NB4 (cell line): ENCODE measurements around the gene UTP25.

Source experiments
- DNase-seq: peaks from one replicate; pipeline ENCODE4 v3.0.0; 2010; ENCODE audit warnings: low read depth
- H3K4me3 ChIP-seq: one replicate; pipeline ENCODE4 v1.5.1; 2011; ENCODE audit warnings: mild to moderate bottlenecking, low read depth, low read length, moderate library complexity
- MYC ChIP-seq: IDR thresholded peaks from 2 replicates; pipeline ENCODE4 v1.6.1; 2011; ENCODE audit warnings: low read depth, low read length
- POLR2A ChIP-seq: IDR thresholded peaks from 2 replicates; pipeline ENCODE4 v1.6.1; 2011; ENCODE audit warnings: mild to moderate bottlenecking; ENCODE audit not compliant: insufficient read length; ENCODE audit errors: extremely low read depth
- TF ChIP-seq, protein P1 (sequence below): IDR thresholded peaks from one replicate; pipeline ENCODE4 v1.5.1; 2012; ENCODE audit warnings: low read depth, low read length
- TF ChIP-seq, protein P2 (sequence below): IDR thresholded peaks from 2 replicates; pipeline ENCODE4 v1.6.1; 2011; ENCODE audit warnings: low read depth, low read length

The UTP25 gene

DNA sequence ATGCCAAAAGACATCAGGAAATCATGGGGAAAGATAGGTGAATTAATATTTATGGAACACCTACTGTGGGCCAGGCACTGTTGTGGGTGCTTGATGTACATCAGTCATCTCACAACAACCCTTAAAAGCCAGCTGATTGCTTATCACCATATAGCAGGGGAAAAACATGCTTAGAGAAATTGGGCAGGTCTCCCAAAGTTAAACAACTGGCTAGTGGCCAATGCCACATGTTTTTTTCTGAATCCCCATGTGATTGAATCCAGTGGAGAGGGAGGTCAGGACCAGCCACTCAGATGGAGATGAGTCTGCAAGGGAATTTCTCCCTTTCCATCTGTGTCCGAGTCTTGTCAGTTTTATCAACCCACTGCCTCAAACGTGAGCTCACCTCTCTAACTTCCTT, 33.5 kb downstream of the UTP25 start:
- TF ChIP-seq, protein P1, sequence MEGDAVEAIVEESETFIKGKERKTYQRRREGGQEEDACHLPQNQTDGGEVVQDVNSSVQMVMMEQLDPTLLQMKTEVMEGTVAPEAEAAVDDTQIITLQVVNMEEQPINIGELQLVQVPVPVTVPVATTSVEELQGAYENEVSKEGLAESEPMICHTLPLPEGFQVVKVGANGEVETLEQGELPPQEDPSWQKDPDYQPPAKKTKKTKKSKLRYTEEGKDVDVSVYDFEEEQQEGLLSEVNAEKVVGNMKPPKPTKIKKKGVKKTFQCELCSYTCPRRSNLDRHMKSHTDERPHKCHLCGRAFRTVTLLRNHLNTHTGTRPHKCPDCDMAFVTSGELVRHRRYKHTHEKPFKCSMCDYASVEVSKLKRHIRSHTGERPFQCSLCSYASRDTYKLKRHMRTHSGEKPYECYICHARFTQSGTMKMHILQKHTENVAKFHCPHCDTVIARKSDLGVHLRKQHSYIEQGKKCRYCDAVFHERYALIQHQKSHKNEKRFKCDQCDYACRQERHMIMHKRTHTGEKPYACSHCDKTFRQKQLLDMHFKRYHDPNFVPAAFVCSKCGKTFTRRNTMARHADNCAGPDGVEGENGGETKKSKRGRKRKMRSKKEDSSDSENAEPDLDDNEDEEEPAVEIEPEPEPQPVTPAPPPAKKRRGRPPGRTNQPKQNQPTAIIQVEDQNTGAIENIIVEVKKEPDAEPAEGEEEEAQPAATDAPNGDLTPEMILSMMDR, result no peak
- no peak for TF ChIP-seq POLR2A
- TF ChIP-seq MYC, result no peak
- TF ChIP-seq, protein P2, sequence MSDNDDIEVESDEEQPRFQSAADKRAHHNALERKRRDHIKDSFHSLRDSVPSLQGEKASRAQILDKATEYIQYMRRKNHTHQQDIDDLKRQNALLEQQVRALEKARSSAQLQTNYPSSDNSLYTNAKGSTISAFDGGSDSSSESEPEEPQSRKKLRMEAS, result no peak
- H3K4me3 ChIP-seq, result no peak overlapping the region
- DNase-seq, result no peak

DNA sequence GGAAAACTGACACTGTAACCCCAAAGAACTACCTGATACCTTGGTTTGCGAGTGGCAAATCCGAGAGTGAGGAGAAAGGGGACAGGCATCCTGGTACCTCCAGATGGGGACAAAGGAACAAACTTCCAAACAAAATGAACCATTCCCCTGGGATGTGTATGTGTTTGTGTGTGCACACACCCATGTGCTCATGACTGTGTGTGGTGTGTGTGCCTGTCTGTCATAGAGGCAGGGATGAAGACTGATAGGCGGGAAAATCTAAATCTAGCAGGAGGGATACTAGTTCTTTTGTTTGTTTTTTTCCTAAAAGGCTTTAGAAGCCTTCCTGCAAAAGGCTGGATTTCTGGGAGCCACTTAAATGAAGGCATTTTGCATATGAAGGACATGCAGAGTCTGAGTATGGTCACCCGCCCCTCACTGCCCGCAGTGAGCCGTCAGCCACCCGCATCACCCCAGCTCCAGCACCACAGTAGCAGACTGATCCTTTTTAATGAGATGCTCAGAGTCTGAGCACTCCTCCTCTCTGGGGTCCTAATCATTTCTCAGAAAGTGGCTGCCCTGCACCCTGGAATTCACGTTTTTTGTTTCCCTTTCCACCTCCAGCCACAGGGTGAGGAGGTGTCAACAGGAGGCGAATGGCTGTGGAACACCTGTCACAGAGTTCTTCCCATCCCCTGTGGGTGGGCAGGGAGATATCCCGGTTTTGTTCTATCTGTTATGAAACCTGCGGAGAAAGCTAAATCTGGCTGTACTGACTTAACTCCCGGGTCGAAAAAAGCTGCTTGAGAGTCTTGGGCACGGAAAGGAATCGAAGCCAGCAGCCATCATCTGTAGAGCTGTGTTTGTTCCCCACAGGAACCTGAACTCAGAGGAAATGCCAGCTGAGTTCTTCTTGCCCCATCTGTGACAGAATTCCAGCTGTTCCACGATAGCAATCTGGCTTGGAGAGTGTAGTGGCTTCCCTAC, 34.9 kb downstream of the UTP25 start:
- TF ChIP-seq, protein P2, result no peak
- TF ChIP-seq POLR2A (no peak), MYC (no peak)
- TF ChIP-seq, protein P1, result no peak
- DNase-seq, result no peak
- H3K4me3 ChIP-seq, result no peak overlapping the region

DNA sequence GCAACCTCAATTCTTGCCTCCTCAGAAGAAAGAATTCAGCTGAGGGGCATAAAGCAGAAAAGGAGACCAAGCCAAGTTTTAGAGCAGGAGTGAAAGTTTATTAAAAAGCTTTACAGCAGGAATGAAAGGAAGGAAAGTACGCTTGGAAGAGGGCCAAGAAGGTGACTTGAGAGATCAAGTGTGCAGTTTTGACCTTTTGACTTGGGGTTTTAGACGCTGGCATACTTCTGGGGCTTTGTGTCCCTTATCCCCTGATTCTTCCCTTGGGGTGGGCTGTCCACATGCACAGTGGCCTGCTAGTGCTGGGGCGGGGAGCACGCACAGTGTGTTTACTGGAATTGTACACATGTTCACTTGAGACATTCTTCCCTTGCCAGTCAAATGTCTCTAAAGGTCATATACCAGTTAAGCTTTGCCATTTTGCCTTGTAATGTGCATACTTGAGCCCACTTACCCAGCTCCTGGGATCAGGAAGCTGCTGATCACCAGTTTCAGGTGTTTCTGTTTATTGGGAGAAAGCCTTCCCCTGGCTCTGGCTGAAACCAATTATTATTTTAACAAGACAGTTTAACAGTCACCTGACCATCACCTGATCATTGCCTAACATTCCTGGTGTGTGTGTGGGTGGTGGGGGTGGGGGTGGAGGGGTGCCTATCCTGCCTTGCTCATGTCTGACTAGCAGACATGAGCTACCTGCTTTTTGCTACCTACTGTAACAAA, 36.2 kb downstream of the UTP25 start:
- no peak for TF ChIP-seq MYC
- TF ChIP-seq, protein P1, result no peak
- TF ChIP-seq, protein P2, result no peak
- TF ChIP-seq POLR2A, result no peak
- DNase-seq, result no peak
- no peak overlapping the region for H3K4me3 ChIP-seq

DNA sequence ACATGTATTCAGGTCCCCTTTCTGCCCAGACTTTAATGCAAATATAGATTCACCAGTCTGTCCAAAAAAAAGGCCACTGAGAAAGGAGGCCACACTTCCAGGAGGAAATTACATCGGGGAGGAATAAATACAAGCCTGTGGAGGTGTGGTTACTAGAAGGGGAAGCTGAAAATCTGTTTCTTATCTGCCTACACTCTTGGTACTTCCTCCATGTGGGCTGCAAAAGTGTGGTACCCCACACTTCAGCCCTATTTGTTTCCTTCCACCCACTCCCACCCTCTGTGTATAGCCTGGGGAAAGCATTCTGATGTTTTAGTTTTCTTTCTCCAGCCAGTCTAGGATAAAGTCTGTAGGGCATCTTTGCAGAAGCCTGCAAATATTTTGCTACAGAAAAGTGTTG, 38.4 kb downstream of the UTP25 start:
- peak; percentile 6 for DNase-seq
- TF ChIP-seq MYC (no peak), POLR2A (no peak)
- TF ChIP-seq, protein P1, result no peak
- TF ChIP-seq, protein P2, result no peak
- no peak overlapping the region for H3K4me3 ChIP-seq

DNA sequence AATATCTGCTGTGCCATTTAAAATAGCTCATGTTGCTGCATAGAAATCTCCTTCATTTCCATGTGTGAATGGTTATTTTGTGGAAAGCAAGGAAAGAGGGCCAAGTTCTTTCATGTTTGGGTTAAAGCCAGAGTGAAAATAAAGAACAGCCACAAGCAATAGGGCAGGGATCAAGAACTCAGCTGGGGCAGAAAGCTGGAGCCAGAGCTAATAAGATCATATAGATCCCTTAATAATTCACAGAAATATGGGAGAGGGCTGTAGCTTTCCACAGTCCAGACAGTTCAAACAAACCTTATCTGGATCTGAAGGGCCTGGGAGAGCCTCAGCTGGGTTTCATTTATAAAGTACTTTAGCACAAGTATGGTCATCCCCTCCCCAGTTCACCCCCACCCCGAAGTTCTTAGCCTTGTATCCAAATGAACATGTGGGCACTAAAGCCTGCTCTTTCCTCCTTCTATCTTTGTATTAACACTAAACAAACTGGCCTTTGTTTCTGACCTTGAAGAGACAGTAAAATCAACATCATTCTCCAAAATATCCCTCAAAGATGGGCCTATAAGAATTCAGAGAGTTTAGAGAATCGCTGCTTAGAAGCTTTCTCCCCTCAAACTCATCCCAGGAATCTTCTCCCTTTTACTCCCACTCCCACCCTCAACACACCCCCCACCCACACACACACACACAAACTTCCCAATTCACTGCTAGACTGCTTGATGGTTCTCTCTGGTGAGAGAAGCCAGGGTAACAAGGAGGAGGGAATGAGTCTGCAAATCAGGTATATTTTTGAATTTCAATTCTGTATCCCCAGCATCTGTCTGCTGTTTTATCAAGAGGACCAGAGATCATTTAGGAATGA, 41.7 kb downstream of the UTP25 start:
- no peak for DNase-seq
- TF ChIP-seq, protein P1, result no peak
- TF ChIP-seq MYC (no peak), POLR2A (no peak)
- TF ChIP-seq, protein P2, result no peak

More for the DNA sequence above, 41.7 kb downstream of the UTP25 start:
- H3K4me3 ChIP-seq, result no peak overlapping the region
